HG03175 (cell line): ENCODE measurements around the gene SLC25A36.
A peak's percentile ranks its signal among the peaks of the same experiment; 100 is the strongest.
"Not testable (repeated sequence)": the region's sequence is repeated elsewhere in the genome, so short reads cannot be mapped to it uniquely, and the experiment has no call there.

ENCODE experiments used
- ATAC-seq: cut with Tn5 transposase; IDR thresholded peaks from one replicate; pipeline ENCODE4 v1.9.1; 2021; ENCODE audit warnings: mild to moderate bottlenecking, moderate library complexity; ENCODE audit not compliant: unreplicated experiment

The SLC25A36 gene

DNA sequence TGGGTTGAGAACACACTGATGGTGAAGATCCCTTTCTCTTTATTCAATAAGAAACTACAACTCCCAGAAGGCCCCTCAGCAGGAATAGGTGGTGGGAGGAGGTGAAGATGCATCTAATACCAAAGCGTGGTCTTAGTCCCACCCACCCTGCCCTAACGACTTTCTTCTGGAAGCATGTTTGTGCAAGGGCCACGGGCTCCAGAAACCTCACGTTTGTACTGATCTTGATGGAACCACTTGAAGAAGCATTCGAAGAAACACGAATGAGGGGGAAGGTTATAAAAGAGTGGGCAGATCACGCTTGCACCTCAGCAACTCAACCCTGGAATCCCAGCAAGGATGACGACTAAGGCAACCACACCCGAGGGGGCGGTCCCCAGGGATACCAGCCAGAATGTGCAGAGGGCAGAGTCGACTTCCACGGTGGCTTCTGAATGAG lies 10.6 kb upstream of the SLC25A36 start:
- ATAC-seq, result no peak

DNA sequence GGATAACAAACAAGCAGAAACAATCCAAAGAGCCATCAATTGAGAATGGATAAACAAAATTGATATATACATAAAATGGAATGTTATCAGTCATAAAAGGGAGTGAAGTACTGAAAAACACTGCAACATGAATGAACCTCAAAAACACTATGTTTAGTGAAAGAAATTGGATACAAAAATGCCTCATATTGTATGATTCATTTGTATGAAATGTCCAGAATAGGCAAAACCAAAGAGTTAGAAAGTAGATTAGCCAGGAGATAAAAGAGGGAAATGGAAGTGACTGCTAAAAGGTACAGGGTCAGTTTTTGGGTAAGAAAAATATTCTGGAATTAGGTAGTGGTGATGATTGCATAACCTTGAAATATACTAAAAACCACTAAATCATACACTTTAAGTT lies 9.8 kb upstream of the SLC25A36 start:
- no peak for ATAC-seq

DNA sequence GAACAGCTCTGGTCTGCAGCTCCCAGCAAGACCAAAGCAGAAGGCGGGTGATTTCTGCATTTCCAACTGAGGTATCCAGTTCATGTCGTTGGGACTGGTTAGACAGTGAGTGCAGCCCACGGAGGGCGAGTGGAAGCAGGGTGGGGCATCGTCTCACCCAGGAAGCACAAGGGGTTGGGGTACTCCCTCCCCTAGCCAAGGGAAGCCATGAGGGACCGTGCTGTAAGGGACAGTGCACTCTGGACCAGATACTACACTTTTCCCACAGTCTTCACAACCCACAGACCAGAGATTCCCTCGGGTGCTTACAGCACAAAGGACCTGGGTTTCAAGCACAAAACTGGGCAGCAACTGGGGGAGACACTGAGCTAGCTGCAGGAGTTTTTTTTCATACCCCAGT lies 8.5 kb upstream of the SLC25A36 start:
- ATAC-seq, result no peak

DNA sequence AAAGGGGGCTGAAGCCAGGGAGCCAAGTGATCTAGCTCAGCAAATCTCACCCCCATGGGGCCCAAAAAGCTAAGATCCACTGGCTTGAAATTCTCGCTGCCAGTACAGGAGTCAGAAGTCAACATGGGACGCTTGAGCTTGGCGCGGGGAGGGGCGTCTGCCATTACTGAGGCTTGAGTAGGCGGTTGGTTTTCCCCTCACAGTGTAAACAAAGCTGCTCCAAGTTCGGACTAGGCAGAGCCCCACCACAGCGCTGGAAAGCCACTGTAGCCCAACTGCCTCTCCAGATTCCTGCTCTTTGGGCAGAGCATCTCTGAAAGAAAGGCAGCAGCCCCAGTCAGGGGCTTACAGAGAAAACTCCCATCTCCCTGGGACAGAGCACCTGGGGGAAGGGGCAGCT lies 8.1 kb upstream of the SLC25A36 start:
- ATAC-seq, result no peak

DNA sequence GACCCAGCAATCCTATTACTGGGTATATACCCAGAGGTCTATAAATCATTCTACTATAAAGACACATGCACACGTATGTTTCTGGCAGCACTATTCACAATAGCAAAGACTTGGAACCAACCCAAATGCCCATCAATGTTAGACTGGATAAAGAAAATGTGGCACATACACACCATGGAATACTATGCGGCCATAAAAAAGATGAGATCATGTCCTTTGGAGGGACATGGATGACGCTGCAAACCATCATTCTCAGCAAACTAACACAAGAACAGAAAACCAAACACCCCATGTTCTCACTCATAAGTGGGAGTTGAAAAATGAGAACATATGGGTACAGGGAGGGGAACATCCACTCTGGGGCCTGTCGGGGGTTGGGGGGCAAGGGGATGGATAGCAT lies 2.3 kb upstream of the SLC25A36 start:
- ATAC-seq, result not testable (repeated sequence)

DNA sequence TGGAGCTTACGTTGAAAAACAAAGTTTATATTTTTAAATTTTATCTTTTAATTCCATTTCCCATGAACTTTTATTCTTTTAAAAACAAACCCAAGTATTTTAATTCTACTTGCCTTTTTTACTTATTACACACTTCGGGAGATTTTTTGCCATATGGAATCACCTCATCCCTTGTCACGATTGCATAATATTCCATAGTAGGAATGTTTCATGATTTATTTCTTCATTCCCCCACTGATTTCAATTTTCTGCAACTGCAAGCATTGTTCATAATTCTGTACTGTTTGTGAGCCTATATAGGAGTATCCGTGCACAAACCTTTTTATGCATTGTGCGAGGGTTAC lies 574 bp upstream of the SLC25A36 start:
- ATAC-seq, result no peak

DNA sequence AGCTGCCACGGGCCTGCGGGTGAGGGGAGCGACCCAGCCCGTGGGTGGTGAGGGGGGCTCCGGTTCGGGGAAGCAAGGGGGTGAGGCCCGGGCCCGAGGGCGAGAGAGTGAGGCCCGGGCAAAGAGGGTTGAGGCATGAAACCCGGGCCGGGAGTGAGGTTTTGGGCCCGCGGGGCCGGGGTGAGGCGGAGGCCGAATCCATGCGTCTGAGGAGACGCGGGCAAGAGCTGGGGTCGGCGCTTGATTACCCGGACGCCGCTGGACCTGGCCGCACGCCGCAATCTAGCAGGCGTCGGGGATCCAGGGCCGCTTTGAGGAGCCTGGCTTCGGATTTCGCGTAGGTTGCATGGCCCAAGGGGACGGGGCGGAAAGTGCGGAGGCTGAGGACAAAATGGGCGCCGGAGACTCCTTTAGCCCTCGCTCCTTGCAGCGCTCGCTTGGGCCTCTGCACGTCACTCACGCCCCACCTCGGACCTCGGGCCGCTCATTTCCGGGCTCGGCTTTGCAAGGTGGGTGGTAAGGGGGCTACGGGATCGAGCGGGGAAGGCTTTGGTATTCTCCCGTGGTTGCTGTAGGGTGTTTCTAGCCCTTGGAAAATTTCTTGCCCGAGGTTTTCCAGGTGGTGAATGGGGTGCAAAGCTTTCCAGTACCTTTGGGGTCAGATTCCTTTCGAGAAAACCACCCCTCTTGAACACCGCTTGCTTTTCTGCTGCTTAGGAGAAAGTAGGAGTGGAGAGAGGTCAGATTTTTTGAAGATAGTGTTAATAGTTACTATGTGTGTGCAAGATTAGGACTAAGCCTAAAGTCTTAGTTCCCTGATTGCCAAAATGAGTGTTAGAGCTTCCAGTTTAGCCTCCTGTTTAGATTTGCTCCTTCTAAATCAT lies 827 bp downstream of the SLC25A36 start:
- ATAC-seq, result peak; percentile 44

DNA sequence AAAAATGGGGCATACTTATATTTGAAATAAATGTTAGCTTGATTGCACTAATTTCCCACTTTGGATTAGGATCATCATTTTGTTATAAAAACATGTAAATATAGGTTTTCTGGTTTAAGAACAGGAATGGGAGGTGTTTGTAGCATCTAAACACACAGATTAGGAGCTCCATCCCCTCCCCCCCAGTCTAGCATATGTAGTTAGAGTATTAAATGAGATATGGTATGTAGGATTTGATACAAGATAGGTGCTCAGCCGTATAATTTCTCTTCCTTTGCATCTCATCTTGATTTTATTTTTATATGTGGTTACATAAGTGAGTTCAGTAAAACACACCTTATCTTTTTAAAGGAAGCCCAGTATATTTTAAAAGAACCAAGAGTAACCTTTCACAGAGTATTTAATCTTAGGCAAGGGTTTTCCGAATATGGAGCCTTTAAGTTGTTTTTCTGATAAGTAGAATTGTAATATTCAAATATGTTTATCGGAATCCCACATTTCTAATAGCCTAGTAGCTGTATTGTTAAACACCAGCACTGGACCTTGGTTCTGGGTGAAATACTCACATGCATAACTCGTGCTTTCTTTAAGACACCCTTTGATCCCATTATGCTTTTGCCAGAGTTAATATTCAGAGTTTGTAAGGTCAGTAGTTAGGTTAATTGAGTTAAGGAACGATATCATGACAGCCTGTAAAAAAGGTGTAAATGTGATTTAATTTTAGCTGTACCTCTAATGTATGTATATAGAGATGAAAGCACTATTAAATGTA lies 2.3 kb downstream of the SLC25A36 start:
- no peak for ATAC-seq

DNA sequence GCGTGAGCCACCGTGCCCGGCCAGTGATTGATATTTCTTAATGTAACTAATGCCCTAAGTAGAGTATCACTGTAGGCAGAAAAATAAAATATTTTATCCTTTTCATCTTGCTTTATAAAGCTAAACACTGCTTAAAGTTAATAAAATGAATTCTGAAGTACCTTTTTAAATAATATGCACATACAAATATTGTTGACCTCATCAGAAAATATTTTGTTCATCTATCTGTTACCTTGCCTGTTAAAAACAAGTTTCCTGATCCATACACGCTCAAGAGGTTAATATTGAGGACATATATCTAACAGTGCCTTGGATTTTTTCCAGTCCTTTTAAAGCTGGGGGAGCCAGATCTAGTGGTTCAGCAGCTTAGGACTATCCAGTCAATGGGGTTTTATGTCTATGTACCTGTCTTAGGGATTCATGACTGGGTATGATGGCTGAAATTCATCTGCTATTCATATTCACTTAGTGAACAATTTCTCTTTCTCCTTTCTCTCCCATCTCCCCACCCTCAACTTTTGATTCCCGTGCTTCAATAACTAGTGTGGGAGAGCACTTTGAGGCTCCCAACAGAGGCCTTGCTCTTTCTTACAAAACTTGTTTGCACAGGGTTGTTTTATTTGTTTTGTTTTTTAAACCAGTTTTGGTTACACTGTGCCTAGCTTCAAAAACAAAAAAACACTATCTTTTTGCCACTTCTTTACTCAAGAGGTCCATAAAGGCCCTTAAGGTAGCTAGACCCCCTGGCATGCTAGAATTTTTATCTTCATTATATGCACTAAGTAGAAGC lies 7.0 kb downstream of the SLC25A36 start:
- ATAC-seq, result no peak

DNA sequence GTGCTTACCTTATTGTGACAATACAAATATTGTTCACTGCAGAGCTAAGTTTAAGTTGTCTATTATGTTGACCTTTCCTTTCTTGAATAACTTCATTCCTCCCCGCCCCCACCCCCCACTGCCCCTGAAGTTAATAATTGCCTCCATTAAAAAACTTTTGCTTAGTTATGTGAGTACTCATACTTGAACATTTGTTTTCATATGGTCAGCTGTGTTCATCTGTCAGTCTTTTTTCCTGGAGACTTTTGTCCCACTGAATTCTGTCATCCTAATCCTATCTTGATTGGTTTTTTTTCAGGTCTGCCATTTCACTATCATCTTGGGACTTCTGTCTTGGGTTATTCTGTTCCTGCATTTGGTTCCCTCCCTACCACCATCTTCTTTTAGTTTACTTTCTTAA lies 8.5 kb downstream of the SLC25A36 start:
- ATAC-seq, result no peak

DNA sequence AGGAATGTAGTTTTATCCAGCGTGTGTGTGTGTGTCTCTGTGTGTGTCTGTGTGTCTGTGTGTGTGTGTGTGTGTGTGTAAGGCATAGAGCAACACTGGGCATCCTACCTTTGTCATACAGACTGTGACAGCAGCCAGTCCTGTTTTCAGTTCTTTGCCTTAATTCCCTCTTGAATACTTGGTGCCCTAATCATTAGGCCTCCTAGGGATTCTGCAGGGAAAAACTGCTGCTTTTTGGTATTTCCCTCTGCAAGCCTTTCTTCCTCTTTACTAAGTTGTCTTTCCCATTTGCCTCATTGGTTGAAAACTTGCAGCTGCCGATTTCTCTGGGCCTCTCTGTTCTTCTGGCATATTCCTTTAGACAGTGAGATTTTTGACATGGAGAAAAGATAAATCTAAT lies 9.2 kb downstream of the SLC25A36 start:
- no peak for ATAC-seq

DNA sequence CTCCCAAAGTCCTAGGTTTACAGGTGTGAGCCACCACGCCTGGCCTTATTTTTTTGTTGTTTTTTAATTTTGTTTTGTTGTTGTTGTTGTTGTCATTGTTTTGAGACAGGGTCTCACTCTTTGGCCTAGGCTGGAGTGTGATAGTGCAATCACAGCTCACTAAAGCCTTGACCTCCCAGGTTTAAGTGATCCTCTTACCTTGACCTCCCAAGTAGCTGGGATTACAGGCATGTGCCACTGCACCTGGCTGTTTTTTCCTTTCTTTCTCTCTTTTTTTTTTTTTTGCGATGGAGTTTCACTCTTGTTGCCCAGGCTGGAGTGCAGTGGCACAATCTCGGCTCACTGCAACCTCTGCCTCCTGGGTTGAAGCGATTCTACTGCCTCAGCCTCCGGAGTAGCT lies 10.1 kb downstream of the SLC25A36 start:
- ATAC-seq, result not testable (repeated sequence)

DNA sequence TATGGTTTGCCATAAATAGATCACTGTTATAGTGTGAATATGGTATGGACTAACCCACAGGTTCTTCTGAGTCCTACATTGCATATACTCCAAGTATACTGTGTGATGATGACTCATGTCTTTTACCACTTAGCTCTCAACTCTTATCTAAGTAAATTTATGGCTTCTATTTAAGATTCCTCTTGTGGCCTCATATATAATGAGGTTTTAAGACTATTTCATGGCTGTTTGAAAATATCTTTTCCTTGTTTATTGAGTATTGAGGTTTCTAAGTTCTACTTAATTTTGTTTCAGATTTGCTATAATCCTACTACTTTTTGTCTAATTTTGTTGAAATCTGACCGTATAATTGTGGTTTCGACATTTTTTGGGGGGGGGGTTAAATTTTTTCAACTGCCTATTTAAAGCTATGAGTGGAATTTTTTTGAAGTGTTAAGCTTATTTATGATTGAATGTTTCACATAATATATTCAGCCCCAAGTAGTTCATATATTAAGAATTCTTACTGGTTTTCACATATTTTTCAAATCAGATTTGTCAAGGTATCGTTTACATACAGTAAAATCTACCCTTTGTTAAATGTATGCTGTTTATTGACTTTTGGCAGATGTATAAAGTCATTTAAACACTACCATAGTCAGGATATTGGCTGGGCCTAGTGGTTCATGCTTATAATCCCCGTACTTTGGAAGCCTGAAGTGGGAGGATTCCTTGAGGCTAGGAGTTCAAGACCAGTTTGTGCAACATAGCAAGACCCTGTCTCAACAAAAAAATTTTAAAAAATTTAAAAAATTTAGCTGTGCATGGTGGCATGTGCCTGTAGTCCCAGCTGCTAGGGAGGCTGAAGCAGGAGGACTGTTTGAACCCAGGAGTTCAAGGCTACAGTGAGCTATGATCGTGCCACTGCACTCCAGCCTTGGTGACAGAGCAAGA lies 11.7 kb downstream of the SLC25A36 start:
- ATAC-seq, result no peak

DNA sequence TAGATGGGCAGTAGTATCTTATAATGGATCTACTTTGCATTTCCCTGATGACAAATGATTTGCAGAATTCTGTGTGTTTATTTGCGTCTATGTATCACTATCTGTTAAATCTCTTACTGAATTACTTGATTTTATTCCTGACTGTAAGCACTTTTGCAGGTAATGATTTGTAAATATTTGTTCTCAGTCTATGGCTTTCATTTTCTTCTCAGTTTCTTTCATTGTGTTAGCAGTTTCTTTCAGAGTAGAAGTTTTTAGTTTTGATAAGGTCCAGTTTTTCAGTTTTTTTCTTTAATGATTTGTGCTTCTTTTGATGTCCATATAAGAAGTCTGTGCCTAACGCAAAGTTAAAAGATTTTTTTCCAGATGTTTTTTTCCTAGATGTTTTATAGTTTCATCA lies 12.9 kb downstream of the SLC25A36 start:
- no peak for ATAC-seq

DNA sequence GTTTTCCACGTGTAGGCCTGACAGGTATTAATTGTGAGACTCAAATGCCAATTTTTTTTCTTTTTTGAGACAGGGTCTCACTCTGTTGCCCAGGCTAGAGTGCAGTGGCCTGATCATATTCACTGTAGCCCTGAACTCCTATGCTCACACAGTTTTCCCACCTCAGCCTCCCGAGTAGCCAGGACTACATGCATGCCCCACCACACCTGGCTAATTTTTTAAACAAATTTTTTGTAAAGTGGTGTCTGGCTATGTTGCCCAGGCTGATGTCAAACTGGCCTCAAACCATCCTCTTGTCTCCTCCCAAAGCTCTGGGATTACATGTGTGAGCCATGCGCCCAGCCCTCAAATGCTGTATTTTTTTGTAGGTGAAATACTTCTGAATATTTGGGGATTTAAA lies 14.0 kb downstream of the SLC25A36 start:
- no peak for ATAC-seq

DNA sequence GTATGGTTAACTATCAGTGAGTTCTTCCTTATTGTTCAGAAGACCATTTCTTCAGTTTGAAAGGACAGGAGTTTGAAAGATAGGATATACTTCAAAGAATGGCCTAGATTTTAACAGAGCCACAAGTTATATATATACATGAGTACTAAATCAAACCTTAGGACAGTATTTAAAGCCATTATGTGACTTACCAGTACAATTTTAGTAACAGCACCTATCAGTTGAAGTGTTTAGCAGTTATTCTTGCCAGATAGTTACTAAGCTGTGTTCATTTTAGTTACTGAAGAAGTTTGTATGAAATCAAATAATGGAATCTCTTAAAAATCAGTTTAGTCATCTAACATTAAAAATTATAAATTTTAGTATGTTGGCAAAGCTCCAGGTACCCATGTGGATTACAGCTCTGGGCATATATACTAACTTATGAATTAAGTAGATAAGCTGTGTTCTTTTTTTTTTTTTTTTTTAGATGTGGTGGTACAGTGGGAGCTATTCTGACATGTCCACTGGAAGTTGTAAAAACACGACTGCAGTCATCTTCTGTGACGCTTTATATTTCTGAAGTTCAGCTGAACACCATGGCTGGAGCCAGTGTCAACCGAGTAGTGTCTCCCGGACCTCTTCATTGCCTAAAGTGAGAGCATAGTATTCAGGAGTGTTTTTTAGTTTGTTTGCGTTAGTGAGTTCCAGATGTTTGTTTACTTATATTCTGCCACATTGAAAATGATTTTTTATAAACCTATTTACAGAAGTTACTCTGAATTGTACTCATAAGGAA lies 14.6 kb downstream of the SLC25A36 start:
- ATAC-seq, result no peak

DNA sequence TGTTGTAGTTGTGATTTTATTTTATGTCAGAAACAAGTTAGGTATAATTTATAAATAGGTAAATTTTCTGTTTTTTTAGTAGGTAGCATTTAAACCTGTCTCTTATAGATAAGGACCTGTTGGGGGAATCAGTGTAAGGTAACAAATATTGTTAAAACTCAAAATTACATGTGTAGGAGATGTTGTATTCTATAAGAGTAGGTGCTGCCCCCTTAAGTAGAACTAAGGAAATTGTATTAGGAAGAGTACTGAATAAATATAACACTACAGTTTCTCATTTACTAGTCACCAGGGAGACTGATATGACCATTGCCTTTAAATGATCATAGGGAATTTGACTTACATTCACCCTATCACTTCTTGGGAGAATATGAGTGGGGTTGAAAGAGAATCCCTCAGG lies 31.2 kb downstream of the SLC25A36 start:
- ATAC-seq, result peak; percentile 42

DNA sequence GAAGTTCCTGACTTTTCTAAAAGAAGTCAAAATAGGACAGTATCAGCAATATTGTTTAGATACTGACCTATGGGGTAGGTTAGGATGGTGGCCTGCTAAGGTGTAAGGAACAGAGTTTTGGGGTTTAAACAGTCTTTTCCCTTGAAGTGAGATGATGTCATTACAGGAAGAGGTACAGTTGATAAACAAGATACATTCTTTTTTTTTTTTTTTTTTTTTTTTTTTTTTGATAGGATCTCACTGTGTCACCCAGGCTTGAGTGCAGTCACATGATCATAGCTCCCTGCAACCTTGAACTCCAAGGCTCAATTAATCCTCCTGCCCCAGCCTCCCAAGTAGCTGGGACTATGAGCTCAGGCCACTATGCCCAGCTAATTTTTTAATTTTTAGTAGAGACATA lies 33.3 kb downstream of the SLC25A36 start:
- no peak for ATAC-seq

DNA sequence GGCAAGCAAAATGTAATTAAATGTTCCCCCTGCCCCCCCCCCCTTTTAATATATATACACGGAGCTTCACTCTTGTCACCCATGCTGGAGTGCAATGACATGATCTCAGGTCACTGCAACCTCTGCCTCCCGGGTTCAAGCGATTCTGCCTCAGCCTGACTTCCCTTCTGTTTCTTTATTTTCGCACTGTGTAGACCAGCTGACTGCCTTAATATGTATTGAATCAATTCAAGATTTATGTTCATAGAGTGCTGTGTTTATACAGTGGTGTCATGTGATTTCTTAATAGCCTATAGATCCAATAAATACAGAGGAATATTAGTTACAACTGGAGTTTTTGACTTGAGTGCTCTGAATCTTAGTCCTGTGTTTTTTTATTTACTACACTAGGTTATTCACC lies 39.0 kb downstream of the SLC25A36 start:
- no peak for ATAC-seq

DNA sequence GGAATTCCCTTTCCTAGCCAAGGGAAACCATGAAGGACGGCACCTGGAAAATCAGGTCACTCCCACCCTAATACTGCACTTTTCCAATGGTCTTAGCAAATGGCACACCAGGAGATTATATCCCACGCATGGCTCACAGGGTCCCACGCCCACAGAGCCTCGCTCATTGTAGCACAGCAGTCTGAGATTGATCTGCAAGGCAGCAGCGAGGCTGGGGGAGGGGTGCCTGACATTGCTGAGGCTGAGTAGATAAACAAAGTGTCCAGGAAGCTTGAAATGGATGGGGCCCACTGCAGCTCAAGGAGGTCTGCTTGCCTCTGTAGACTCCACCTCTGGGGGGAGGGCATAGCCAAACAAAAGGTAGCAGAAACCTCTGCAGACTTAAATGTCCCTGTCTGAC lies 46.2 kb downstream of the SLC25A36 start:
- ATAC-seq, result not testable (repeated sequence)
